ENCODE measurements around the gene BIN1.

Gene BIN1

GRCh38 chr2:127146820-127147502 lies 40.0 kb upstream of the BIN1 start:
- Histone ChIP-seq H3K4me3 (no peak overlapping the region), H3K9ac (ENCODE audit: insufficient read length) (no peak overlapping the region), H3K27ac (no peak overlapping the region), H3K36me3 (ENCODE audit: insufficient read depth, low read length) (no peaks in the 10 kb centered on the region), H3K9me3 (ENCODE audit: low read depth, low read length) (no peaks in the 10 kb centered on the region)
- TF ChIP-seq FOXP2 (optimal IDR thresholded peaks at IDR 0.05; ENCODE audit: control extremely low read depth, extremely low read length, insufficient read depth) (no peak), EZH2 (IDR thresholded peaks at IDR 0.05) (no peak), POLR2AphosphoS5 (IDR thresholded peaks at IDR 0.05; ENCODE audit: borderline replicate concordance, low read depth, low read length) (no peak)
- no peak for DNase-seq (ENCODE audit: low read depth, low spot score)

GRCh38 chr2:127146071-127146725 lies 39.2 kb upstream of the BIN1 start:
- Histone ChIP-seq H3K27ac (no peak overlapping the region), H3K4me3 (no peak overlapping the region), H3K9me3 (ENCODE audit: low read depth, low read length) (no peaks in the 10 kb centered on the region), H3K9ac (ENCODE audit: insufficient read length) (no peak overlapping the region), H3K36me3 (ENCODE audit: insufficient read depth, low read length) (no peaks in the 10 kb centered on the region)
- DNase-seq (ENCODE audit: low read depth, low spot score), result no peak
- TF ChIP-seq POLR2AphosphoS5 (IDR thresholded peaks at IDR 0.05; ENCODE audit: borderline replicate concordance, low read depth, low read length) (no peak), EZH2 (IDR thresholded peaks at IDR 0.05) (no peak), FOXP2 (optimal IDR thresholded peaks at IDR 0.05; ENCODE audit: control extremely low read depth, extremely low read length, insufficient read depth) (no peak)

GRCh38 chr2:127145280-127145895 lies 38.4 kb upstream of the BIN1 start:
- no peaks in the 10 kb centered on the region for H3K36me3 ChIP-seq (ENCODE audit: insufficient read depth, low read length)
- H3K27ac ChIP-seq, result no peak overlapping the region
- no peaks in the 10 kb centered on the region for H3K9me3 ChIP-seq (ENCODE audit: low read depth, low read length)
- H3K9ac ChIP-seq (ENCODE audit: insufficient read length), result no peak overlapping the region
- DNase-seq (ENCODE audit: low read depth, low spot score), result no peak
- TF ChIP-seq FOXP2 (optimal IDR thresholded peaks at IDR 0.05; ENCODE audit: control extremely low read depth, extremely low read length, insufficient read depth) (no peak), EZH2 (IDR thresholded peaks at IDR 0.05) (no peak), POLR2AphosphoS5 (IDR thresholded peaks at IDR 0.05; ENCODE audit: borderline replicate concordance, low read depth, low read length) (no peak)
- H3K4me3 ChIP-seq, result no peak overlapping the region

GRCh38 chr2:127143841-127144782 lies 37.2 kb upstream of the BIN1 start:
- Histone ChIP-seq H3K4me3 (no peak overlapping the region), H3K36me3 (ENCODE audit: insufficient read depth, low read length) (no peaks in the 10 kb centered on the region), H3K9ac (ENCODE audit: insufficient read length) (no peak overlapping the region), H3K9me3 (ENCODE audit: low read depth, low read length) (no peaks in the 10 kb centered on the region), H3K27ac (0 out of 2 replicates have a peak overlapping the region, but pooled peaks have one; percentile 25)
- TF ChIP-seq FOXP2 (optimal IDR thresholded peaks at IDR 0.05; ENCODE audit: control extremely low read depth, extremely low read length, insufficient read depth), result no peak
- TF ChIP-seq POLR2AphosphoS5 (IDR thresholded peaks at IDR 0.05; ENCODE audit: borderline replicate concordance, low read depth, low read length), result no peak
- DNase-seq (ENCODE audit: low read depth, low spot score), result no peak

GRCh38 chr2:127142663-127143630 lies 36.0 kb upstream of the BIN1 start:
- DNase-seq (ENCODE audit: low read depth, low spot score), result no peak
- Histone ChIP-seq H3K27ac (no peak overlapping the region), H3K4me3 (no peak overlapping the region), H3K9me3 (ENCODE audit: low read depth, low read length) (no peaks in the 10 kb centered on the region), H3K9ac (ENCODE audit: insufficient read length) (no peak overlapping the region), H3K36me3 (ENCODE audit: insufficient read depth, low read length) (no peaks in the 10 kb centered on the region)
- TF ChIP-seq FOXP2 (optimal IDR thresholded peaks at IDR 0.05; ENCODE audit: control extremely low read depth, extremely low read length, insufficient read depth) (no peak), POLR2AphosphoS5 (IDR thresholded peaks at IDR 0.05; ENCODE audit: borderline replicate concordance, low read depth, low read length) (no peak)

- no peaks in the 10 kb centered on the region for H3K9me3 ChIP-seq (ENCODE audit: low read depth, low read length)
- no peak overlapping the region for H3K27ac ChIP-seq
- no peaks in the 10 kb centered on the region for H3K36me3 ChIP-seq (ENCODE audit: insufficient read depth, low read length)
- no peak for DNase-seq (ENCODE audit: low read depth, low spot score)
- no peak overlapping the region for H3K4me3 ChIP-seq
- TF ChIP-seq FOXP2 (optimal IDR thresholded peaks at IDR 0.05; ENCODE audit: control extremely low read depth, extremely low read length, insufficient read depth) (no peak), POLR2AphosphoS5 (IDR thresholded peaks at IDR 0.05; ENCODE audit: borderline replicate concordance, low read depth, low read length) (no peak), EZH2 (IDR thresholded peaks at IDR 0.05) (no peak)
- no peak overlapping the region for H3K9ac ChIP-seq (ENCODE audit: insufficient read length)
Measured at GRCh38 chr2:127140538-127140937, 33.6 kb upstream of the BIN1 start.

- H3K36me3 ChIP-seq (ENCODE audit: insufficient read depth, low read length), result no peaks in the 10 kb centered on the region
- H3K27ac ChIP-seq, result no peak overlapping the region
- no peak for DNase-seq (ENCODE audit: low read depth, low spot score)
- H3K9me3 ChIP-seq (ENCODE audit: low read depth, low read length), result no peaks in the 10 kb centered on the region
- no peak overlapping the region for H3K9ac ChIP-seq (ENCODE audit: insufficient read length)
- H3K4me3 ChIP-seq, result no peak overlapping the region
- TF ChIP-seq POLR2AphosphoS5 (IDR thresholded peaks at IDR 0.05; ENCODE audit: borderline replicate concordance, low read depth, low read length) (no peak), EZH2 (IDR thresholded peaks at IDR 0.05) (no peak), FOXP2 (optimal IDR thresholded peaks at IDR 0.05; ENCODE audit: control extremely low read depth, extremely low read length, insufficient read depth) (no peak)
Measured at GRCh38 chr2:127139766-127140165, 32.8 kb upstream of the BIN1 start.
